ENCODE measurements around the gene PTBP2. TPM values are rescaled to one million over a fixed set of nuclear protein-coding genes. Genes with fewer than 3 reads are reported as not detected.

The PTBP2 gene
- total RNA-seq, 1 donor from 2014 or later = 95.9 TPM

- DNase-seq (ENCODE audit: low spot score in 2 of 2) = no peak
- Histone ChIP-seq H3K9me3 (no peaks in the 10 kb centered on the region), H3K4me3 (no peak overlapping the region), H3K4me1 (no peaks in the 10 kb centered on the region), H3K36me3 (no peaks in the 10 kb centered on the region), H3K27me3 (no peaks in the 10 kb centered on the region), H3K27ac (no peak overlapping the region)
- intact Hi-C loops (cut with DNase I) = no loop called here
- TF ChIP-seq, protein P1, sequence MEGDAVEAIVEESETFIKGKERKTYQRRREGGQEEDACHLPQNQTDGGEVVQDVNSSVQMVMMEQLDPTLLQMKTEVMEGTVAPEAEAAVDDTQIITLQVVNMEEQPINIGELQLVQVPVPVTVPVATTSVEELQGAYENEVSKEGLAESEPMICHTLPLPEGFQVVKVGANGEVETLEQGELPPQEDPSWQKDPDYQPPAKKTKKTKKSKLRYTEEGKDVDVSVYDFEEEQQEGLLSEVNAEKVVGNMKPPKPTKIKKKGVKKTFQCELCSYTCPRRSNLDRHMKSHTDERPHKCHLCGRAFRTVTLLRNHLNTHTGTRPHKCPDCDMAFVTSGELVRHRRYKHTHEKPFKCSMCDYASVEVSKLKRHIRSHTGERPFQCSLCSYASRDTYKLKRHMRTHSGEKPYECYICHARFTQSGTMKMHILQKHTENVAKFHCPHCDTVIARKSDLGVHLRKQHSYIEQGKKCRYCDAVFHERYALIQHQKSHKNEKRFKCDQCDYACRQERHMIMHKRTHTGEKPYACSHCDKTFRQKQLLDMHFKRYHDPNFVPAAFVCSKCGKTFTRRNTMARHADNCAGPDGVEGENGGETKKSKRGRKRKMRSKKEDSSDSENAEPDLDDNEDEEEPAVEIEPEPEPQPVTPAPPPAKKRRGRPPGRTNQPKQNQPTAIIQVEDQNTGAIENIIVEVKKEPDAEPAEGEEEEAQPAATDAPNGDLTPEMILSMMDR (IDR thresholded peaks at IDR 0.05) = no peak
Measured at GRCh38 chr1:96688767-96689166, 32.8 kb upstream of the PTBP2 start.

DNA sequence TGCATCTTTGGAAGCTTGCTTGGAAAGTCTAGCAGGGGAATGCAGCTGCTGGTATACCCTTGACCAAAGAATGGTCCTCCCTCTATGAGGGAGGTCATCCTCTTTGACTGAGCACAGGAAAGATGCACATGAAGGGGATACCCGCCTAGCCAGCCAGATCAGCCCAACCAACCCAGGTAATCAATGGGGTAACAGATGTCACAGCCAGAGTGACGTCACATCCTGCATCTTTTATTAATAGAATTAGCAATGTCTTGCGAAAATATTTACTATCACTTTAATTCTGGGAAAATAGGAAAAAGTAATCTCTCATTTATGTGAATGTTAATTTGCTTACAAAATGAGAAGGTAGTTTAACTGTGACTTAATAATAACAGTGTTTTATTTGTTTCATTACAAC, 25.6 kb upstream of the PTBP2 start:
- Histone ChIP-seq H3K9me3 (no peaks in the 10 kb centered on the region), H3K4me1 (no peaks in the 10 kb centered on the region), H3K36me3 (no peaks in the 10 kb centered on the region), H3K27me3 (no peaks in the 10 kb centered on the region), H3K4me3 (no peak overlapping the region), H3K27ac (no peak overlapping the region)
- DNase-seq (ENCODE audit: low spot score in 2 of 2) = no peak
- intact Hi-C loops (cut with DNase I) = no loop called here
- TF ChIP-seq, protein P1 (IDR thresholded peaks at IDR 0.05) = no peak

- H3K27ac ChIP-seq = no peak overlapping the region
- H3K27me3 ChIP-seq = no peaks in the 10 kb centered on the region
- TF ChIP-seq, protein P1 (IDR thresholded peaks at IDR 0.05) = no peak
Measured at GRCh38 chr1:96698342-96698983, 23.1 kb upstream of the PTBP2 start.

DNA sequence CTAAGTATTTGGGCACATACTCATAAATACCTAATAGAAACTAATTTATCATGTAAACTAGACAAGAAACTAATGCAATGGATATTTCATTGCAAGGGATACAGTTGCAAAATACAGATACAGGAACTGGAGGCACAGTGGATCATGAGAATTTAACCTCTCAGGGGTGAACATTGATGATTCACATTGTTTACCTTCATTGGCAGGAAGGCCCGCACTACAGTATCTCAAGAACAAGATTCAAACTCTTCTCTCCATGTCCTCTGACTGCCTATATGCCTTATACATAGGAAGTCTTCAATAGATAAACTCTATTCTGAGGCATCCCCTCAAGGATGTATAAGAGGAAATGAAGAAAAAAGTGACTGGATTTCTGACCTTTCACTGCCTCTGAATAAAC, 18.4 kb upstream of the PTBP2 start:
- no peak overlapping the region for H3K4me3 ChIP-seq
- H3K36me3 ChIP-seq = no peaks in the 10 kb centered on the region
- H3K4me1 ChIP-seq = no peaks in the 10 kb centered on the region
- no peak overlapping the region for H3K27ac ChIP-seq
- TF ChIP-seq, protein P1 (IDR thresholded peaks at IDR 0.05) = no peak
- H3K27me3 ChIP-seq = no peaks in the 10 kb centered on the region
- DNase-seq (ENCODE audit: low spot score in 2 of 2) = no peak
- intact Hi-C loops (cut with DNase I) = loop anchor here (1.0 kb wide), 1 partner anchor 19 kb away; no protein-coding TSS in a partner anchor
- no peaks in the 10 kb centered on the region for H3K9me3 ChIP-seq

More at GRCh38 chr1:96698342-96698983, 23.1 kb upstream of the PTBP2 start:
- intact Hi-C loops (cut with DNase I) = no loop called here
- DNase-seq (ENCODE audit: low spot score in 2 of 2) = no peak
- H3K36me3 ChIP-seq = no peaks in the 10 kb centered on the region
- no peaks in the 10 kb centered on the region for H3K4me1 ChIP-seq
- H3K4me3 ChIP-seq = no peak overlapping the region
- H3K9me3 ChIP-seq = no peaks in the 10 kb centered on the region

- H3K9me3 ChIP-seq = no peaks in the 10 kb centered on the region
- H3K4me3 ChIP-seq = no peak overlapping the region
- DNase-seq (ENCODE audit: low spot score in 2 of 2) = no peak
- H3K27me3 ChIP-seq = no peaks in the 10 kb centered on the region
- H3K36me3 ChIP-seq = no peaks in the 10 kb centered on the region
- intact Hi-C loops (cut with DNase I) = no loop called here
- TF ChIP-seq, protein P1 (IDR thresholded peaks at IDR 0.05) = no peak
- H3K27ac ChIP-seq = no peak overlapping the region
- H3K4me1 ChIP-seq = no peaks in the 10 kb centered on the region
Measured at GRCh38 chr1:96707023-96707422, 14.6 kb upstream of the PTBP2 start.

DNA sequence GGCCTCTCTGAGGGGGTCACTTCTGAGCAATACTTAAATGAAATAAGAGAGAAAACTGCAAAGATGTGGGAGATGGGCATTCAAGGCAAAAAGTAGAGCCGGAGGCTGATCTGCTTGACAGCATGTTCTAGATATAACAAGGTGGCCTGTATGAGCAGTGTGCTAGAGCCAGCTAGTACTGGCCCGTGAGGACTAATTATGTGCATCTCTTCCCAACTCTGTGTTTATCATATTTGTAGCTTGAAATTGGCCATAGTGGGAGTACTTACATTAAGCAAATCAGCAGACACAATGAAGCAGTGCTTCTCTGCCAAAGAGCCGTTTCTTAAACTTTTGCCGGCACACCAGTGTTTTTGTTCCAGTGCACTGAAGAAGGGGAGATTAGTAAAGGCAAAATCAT, 13.1 kb upstream of the PTBP2 start:
- Histone ChIP-seq H3K27ac (no peak overlapping the region), H3K9me3 (no peaks in the 10 kb centered on the region), H3K4me3 (no peak overlapping the region), H3K4me1 (no peaks in the 10 kb centered on the region), H3K36me3 (no peaks in the 10 kb centered on the region), H3K27me3 (no peaks in the 10 kb centered on the region)
- intact Hi-C loops (cut with DNase I) = no loop called here
- TF ChIP-seq, protein P1 (IDR thresholded peaks at IDR 0.05) = no peak
- no peak for DNase-seq (ENCODE audit: low spot score in 2 of 2)
